GM23248 (cell line): Measurements from ENCODE around the gene MAN1C1.

Experiments
- EZH2 ChIP-seq: fragments of 200-600 bp; sonication (generic); IDR thresholded peaks from 2 replicates; pipeline ENCODE4 v1.6.1; 2018; ENCODE audit warnings: antibody characterized with exemption, mild to moderate bottlenecking; ENCODE audit not compliant: insufficient read depth, poor library complexity, severe bottlenecking
- EZH2phosphoT487 ChIP-seq: fragments of 200-600 bp; sonication (generic); IDR thresholded peaks from 2 replicates; pipeline ENCODE4 v1.6.1; 2018; ENCODE audit warnings: antibody characterized with exemption, moderate library complexity, mild to moderate bottlenecking, low read depth; ENCODE audit not compliant: insufficient read depth

DNA sequence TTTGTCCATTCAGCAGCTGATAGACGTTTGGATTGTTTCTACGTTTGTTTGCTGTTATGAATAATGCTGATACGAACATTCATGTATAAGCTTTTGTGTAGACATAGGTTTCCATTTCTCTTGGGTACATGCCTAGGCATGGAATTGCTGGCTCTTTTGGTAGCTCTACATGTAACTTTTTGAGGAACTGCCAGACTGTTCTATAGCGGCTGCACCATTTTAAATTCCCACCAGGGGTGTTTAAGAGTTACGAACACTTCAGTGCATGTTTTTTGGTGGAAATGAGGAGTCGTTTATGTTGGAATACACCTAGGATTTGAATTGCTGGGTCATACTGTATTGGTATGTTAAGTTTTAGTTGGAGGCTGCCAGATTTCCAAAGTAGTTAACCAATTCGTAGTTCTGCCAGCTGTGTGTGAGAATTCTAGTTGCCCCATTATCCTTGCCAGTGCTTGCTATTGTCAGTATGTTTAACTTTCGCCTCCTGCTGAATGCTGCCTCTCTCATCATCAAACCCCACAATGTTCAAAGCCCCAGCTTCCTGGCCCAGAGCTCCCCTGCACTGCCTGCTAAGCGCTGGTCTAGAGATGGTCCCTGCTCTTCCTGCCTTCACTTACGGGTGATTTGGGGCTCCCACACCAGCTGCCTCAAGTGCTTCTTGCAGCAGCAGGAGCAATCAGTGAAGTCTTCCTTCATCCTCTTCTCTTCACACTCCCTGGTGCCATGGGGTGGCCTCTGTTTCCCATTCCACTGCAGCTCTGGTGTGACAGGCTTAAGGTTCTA is 81.0 kb downstream of the MAN1C1 start:
- TF ChIP-seq EZH2phosphoT487 (no peak), EZH2 (no peak)
